Ecto neural progenitor cell (in vitro differentiated cells): ENCODE data around the gene TEDC1.

Experiments used
- DNase-seq: peaks from one replicate; pipeline ENCODE4 v3.0.0-alpha.2; 2018; ENCODE audit warnings: low spot score

TEDC1 gene

DNA sequence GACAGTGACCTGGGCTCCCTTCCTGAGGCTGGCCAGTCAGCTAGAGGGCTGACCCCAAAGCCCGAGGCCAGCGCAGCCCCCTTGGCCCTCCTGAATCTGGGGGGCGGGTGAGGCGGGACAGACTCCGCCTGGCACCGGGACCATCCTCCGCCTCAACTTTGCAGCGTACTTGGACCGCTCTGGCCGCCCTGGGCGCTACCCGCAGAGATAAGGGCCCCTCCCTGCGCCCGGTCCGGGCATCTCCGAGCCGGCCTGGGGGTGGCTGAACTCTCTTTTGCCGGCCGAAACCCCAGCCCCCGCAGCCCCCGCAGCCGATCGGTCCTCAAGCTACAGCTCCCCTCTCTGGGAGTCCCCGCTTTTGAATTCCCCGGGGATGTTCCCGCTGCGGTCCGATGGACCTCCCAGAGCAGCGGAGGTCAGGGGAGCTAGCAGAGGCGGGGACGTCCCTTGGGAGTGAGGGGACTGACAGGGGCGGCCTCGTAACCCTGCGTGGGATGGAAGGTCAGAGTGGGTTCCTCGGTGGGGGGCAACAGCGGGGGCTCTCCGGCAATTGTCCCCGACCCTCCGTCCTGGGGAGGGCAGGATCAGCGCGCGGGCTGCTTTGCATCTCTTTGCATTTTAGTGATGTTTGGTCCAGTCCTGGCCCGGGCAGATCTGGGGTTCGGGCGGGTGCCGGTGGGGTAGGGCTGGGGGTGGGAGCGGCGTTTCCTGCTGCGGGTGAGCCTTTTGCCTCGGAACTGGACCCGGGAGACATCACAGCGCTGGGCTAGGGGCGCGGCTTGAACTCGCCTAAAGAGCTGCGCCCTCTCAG, 4.7 kb upstream of the TEDC1 start, which contains the start of gene CRIP1:
Gene CRIP1 (plus strand): TSS at position 724 of the 811 bp plus-strand sequence. CDS start 374 bp downstream, outside the sequence.
- DNase-seq, result no peak

DNA sequence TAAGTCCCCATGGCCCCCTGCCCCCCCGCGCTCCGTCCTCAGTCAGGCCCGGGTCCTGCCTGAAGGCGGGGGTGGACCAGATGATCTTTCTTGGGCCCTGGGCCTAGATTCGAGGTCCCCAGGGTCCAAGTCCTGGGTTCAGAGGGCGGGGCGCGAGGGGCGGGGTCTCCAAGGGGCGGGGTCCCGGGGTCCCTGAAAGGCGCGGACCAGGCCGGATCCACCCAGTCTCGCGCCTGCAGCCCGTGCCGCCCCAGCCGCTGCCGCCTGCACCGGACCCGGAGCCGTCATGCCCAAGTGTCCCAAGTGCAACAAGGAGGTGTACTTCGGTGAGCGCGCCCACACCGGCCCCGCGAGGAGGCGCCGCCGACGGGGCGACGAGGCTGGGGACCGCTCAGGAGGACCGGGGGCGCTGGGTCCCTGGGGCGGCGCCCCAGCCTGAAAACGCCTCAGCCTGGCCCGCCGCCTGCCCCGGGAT, 4.0 kb upstream of the TEDC1 start:
- peak; percentile 74 for DNase-seq

DNA sequence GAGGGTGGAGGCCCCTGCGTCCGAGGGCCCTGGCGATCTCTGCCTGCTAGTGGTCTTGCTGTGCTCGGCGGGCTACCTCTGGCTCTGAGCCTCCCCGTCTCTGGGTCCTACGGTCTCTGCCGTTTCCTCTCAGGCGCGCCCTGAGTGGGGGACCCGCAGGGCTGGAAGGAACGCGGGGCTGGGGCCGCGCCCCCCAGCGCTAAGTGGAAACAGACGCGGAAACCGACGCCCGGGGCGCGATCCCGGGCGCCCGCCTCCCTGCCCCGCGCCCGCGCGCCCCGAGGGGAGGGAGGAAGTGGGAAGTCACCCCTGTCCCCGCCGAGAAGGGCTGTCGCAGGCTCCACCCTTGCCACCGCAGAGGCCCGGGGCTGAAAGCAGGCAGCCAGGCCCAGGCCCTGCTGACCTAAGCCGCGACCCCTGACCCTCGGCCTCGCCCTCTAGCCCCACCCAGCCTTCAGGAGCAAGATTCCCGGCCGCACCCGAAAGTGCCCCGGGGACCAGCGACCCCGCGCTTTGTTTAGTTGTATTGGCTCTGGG, 3.5 kb upstream of the TEDC1 start:
- DNase-seq, result peak; percentile 84

DNA sequence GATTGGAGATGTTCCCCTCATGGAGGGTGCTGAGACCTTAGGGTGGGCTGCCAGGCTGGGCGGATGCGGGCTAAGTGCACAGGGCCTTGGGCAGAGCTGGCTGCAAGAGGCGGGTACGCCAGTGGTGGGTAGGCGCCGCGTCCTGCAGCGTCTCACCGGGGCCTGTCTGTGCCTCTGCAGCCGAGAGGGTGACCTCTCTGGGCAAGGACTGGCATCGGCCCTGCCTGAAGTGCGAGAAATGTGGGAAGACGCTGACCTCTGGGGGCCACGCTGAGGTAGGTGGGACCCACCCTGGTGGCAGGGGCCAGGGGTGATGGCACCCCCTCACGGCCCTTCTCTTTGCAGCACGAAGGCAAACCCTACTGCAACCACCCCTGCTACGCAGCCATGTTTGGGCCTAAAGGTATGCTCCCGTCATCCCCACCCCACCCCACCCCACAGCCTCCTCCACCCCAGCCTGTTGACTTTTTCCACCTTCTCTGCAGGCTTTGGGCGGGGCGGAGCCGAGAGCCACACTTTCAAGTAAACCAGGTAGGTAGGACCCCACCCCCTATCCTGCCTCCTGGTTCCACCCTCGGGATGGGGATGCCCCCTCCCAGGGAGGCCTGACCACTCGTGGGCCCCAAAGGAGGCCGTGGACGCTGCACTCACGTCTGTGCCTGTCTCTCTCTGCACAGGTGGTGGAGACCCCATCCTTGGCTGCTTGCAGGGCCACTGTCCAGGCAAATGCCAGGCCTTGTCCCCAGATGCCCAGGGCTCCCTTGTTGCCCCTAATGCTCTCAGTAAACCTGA, 2.9 kb upstream of the TEDC1 start:
- no peak for DNase-seq

DNA sequence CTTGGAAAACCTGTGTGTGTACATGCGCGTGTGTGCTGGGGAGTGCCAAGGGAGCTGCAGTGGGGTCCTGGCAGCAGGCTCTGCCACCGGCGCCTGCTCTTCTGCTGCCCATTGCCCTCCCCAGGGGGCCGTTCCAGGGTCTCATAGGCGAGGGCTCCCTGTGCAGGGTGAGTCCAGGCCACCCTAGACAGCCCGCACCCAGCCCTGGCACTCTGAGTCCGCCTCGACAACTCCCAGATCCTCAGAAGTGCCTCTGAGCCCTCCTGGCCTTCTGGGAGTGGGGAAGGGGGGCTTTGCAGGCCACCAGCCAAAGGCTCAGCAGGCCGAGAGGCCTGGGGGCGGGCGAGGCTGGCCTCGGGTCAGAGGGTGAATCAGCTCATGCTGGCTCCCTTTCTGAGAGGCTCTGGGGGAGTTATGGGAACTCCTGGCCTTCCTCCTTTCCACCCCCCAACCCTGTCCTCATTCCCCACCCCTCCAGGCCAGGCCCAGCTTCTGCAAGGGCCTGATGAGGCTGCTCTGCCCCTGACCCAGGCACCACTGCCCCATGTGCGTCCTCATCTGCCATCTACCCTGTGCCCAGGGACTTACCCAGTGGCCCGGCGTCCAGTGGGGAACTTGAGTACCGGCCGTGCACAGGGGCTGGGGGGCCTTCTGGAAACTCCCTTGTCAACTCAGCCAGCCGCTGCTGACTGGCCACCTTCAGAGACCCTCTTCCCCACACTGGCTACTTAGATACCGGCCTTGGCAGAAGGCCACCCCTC, 2.1 kb upstream of the TEDC1 start:
- peak; percentile 78 for DNase-seq

DNA sequence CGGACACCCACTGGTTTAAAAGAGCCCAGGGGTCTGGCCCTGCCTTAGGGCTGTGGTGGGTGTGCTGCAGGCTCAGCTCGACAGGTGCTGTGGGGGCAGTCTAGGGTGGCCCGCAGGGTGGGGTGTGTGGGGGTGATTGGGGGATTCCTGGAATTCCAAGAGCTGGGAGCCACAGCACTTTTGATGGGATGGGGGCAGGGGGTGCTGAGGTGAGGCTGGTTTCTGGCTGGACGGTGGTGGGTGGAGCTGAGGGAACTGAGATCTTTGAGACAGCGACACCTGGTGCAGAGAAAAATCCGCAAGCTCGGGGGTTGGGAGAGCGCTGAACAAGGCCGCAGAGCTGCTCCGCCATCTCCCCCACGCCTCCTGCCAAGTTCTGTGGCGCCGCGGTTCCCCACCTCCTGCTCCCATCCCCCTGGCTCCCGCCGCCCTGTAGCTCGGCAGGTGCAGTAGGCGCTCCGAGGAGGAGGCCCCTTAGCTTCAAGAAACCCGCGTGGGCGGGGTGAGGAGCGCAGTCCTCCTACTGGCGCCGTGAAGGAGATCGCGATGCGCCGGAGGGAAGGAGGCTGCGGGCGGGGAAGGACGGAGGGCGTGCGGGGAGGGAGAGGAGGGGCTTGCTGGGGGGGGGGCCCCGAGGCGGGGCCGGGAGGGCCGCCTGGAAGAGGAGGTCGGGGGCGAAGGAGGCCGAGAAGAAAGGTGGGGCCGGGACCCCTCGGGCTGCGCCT, 1.3 kb upstream of the TEDC1 start:
- DNase-seq, result peak; percentile 88

DNA sequence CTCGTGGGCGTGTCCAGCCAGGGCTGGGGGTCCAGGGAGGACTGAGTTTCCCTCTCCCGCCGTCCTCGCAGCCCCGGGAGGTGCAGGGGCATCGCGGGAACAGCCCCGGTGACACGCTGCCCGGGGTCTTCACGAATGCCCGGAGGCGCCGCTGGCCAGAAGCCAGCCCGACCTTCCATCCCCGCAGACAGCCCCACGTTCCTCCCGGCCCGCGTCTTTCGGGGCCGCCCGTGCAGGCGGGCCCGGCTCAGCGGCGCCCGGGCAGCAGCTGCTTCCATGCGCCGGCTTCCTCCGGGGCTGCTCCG, 827 bp upstream of the TEDC1 start:
- DNase-seq, result no peak

DNA sequence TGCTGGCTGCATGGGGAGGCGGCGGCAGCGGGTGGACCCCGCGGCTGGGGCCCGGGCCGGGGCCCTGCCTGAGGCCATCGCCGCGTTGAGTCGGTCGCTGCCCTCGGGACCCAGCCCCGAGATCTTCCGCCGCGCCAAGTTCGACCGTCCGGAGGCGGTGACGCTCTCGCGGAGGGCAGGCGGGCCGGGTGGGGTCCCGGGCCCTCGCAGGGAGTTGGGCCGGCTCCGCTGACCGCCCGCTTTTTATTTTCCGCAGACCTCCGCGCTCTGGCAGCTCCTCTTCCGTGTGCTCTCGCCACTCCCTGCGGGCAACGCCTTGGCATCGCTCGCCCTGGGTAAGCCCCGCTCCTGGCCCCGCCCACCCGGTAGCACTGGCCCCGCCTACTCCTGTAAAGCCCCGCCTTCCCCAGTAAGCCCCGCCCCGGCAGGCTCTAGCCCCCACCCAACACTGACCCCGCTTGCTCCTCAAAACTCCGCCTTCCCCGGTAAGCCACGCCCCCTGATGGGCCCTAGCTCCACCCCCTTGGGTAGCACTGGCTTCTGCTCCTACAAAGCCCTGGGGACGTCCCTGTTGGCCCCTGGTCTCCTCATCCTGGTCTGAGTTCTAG, 424 bp downstream of the TEDC1 start:
- peak; percentile 91 for DNase-seq

DNA sequence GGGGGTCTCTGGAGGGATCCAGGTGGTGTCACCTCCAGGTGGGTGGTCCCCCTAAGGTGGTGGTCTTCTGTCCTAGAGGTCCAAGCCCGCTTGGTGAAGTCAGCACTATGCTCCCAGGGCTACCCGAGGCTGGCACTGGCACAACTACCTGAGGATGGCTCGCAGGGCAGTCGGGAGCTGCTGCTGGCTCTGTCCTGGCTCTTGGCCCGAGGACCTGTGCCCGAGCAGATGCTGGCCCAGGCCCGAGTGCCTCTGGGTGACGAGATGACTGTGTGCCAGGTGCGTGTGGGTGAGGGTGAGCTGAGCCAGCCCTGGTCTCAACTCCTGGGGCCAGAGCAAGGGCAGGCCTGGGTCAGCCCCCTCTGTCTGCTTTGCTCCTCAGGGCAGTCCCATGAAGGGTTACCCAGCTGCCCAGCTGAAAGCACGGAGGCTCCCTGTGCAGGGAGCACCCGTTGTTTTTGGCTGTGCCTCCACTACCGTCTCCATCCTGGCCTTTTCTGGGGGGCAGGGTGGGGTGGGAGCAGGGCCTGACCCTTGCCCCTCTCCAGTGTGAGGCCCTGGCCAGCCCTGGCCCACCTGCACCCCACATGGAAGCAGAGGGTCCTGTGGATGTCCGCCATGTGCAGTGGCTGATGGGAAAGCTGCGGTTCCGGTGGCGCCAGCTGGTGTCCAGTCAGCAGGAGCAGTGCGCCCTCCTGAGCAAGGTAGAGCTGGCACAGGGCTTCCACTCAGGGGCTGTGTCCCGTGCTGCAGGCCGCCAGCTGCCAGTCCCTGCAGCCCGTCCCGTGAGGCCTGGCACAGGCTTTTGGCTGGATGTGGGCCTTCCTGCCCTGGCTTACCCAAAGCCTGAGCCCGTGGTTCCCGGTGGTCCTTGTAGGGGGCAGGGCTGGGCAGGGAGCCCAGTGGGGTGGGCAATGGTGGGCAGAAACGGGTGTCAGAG, 1.3 kb downstream of the TEDC1 start:
- DNase-seq, result no peak

DNA sequence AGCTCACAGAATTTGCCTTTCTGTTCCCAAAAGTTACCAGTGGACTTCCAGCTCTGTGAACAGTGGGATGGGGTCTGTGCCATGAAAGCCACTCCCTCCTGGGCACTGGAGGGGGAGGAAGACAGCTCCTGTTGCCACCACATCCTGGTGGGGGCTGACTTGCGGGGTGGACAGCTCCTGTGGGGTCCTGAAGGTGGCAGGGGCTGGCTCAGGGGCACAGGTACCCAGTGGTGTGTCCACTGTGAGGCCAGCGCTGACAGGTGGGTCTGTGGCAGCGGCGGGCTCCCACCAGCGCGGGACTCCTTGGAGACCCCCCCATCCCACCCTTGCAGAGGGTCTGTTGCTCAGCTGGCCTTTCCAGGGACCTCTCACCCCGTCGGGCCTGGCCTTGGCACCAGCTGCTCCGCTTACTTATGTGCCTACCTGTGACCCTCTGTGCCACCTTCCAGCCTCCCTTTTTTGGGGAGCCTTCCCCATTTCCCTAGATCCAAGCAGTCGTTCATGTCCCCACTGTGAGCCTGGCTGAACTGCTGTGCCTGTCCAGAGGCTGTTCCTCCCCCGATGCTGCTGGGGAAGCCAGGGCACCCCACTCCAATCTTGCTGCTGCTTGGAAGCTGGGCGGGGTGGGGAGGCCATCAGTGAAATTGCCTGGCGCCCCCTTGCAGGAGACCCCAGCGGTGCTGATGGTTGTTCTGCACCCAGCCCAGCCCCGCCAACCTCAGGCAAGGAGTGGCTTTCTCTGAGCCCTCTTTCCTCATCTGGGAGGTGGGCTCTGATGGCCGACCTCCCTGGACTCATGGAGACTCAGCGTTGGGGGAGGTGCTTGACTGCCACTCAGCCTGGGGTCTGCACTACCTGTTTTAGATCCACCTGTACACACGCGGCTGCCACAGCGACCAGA, 2.2 kb downstream of the TEDC1 start:
- peak; percentile 38 for DNase-seq

DNA sequence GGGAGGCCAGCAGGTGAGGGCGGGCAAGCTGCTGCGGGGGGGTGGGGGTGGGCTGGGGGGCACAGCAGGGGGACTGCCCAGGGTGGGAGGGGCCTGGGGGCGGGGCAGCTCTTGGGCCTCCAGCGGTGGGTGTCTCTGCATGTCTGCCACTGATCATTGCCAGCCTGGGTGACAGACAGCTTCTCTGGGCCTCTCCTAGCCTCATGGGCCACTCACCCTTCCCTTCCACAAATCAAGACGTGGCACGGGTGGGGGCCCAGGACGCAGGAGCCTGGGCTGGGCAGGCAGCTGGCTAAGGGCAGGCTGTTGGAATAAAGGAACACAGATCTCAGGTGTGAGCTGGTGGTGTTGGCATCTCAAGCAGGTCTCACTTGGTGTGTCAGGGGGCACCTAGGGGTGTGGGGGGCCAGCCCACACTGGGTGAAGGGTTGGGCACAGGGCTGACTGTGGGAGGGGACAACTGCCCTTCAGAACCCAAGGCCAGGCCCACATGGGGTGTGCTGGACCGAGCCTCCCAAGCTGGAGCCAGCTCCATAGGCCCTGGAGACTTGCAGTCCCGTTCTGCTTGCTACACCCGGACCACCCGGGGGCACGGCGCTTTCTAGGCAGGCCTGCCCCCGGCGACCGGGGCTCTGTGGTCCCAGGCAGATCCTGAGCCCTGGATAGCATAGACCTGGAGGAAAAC, 3.0 kb downstream of the TEDC1 start:
- no peak for DNase-seq

DNA sequence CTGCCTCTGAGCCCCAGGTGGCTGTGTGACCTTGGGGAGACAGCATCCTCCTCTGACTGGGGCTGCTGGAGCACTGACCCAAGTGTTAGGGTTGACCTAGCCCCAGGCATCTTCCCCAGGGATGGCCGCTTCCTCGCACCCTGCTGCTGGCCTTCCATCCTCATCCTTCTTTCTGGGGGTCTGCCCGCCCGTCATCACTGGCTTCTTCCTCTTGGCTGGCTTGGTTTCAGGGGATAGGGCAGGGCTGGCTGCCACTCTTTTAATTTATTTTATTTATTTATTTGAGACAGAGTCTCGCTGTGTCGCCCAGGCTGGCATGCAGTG, 3.5 kb downstream of the TEDC1 start:
- no peak for DNase-seq

DNA sequence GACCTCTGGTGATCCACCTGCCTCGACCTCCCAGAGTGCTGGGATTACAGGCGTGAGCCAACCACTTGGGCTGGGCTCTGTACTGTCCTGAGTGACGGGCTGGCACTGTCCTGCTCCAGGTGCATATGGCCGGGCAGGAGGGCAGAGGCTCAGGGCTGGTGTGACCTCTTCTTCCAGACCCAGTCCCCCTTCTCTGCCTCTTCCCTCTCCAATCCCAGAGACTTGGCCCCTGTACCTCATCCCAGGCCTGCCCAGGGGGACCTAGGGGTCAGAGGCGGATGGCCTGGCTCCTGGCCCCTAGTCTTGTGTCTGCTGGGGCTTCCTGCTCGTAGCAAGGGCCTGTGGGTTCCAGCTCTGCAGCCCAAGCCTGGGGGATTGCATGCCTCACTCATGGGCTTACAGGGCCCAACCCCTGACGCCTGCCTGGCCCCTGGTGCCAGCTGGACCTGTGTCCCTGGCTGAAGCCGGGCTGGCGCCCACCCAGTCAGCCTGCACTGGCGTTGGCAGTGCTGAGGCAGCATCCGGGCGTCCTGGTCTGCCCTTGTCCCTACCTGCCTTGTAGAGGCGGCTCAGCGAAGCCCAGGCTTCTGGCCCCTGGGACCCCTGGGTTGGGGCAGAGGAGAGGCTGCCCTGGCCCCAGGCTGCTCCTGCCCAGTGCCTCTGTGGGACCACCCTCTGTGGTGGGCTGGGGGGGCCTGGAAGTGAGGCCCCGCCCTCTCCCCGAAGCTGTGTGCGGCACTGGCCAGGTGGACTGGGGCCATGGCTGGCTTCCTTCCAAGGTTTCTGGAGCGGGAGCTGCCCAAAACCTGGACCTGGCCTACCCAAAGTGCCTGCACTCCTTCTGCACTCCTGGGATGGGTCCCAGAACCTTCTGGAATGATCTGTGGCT, 4.3 kb downstream of the TEDC1 start:
- no peak for DNase-seq

DNA sequence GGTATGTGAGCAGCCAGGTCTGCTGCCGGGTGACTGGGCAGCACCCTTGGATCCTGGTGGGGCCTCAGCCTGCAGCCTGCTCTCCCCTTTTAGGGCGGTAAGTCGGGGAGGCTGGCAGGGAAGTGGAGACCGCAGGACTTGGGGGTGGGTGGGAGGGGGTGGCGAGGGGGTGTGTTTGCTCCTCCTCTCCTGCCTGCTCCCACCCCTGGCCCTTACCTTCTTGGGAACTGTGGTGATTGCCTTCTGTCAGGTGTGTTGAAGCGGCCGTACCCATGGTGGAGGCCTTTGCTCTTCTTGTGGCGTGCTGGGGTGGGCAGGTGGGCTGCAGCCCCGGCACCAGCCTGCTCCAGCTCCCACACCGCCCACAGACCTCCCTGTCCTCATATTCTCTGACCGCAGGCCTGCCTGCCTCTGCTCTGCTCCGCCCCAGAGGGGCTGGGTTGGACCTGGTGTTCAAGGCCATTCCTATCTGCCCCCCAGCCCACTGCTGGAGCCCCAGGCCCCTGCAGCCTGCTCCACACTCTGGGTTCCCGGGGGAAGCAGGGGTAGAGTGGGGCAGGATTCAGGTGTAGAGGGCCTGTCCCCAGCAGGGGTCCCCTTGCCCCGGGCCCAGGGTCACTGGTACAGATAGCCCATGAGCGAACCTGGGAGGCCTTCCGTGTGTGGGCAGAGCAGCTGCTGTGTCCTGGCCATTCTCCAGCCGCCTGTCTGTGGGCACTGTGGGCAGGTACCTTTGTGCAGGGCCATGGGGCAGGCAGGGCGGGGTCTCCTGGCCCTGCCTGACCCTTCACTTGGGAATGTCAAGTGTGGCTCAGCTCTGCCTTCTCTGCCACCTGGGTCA, 5.2 kb downstream of the TEDC1 start:
- DNase-seq, result no peak

DNA sequence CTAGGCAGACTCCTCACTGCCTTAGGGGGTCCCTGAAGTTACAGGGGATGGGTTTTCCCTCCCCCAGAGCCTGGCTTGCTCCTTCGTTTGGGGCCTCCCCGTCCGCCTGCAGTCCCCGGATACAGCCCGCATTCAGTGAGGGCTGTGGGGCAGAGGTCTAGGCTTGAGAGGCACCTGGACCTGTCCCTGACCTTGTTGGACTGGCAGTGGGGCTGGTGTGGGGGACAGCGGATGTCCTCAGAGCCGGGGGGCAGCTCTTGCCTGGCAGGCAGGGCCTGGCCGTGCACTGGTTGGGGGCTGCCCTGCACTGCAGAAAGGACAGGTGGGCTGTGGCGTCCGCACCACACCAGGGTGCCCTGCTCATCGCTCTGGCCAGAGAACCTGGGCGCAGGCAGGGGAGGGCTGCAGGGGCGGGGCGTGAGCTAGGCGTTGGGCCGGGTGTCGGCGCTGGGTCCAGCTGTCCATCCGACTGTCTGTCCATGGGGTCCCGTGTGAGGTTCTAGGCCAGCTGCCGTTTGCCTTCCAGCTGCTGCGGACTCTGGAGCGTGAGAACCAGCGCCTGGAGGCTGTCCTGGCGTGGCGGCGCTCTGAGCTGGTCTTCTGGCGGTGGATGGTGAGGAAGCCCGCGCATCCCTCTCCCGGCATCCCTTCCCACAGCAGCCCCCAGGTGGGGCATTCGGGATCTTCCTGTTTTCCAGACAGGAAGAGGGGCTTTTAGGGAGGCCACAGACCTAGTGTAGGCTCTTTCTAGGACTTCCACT, 6.0 kb downstream of the TEDC1 start:
- DNase-seq, result no peak
